T47D (cell line): ENCODE data around the gene SBF1.

Source experiments
- DNase-seq, 2 experiments: peaks; one replicate each; pipeline versions ENCODE4 v3.0.0 to v3.0.0-alpha.2; 2011 to 2012; ENCODE audit warnings: low read depth in 1 of 2, low spot score in 1 of 2
- JUND ChIP-seq: IDR thresholded peaks from 2 replicates; pipeline ENCODE4 v1.6.1; 2012; ENCODE audit warnings: low read depth
- in situ Hi-C: cut with HindIII; loops from 2 replicates; pipeline ENCODE4 v1.10.0; 2016; ENCODE audit warnings: low sequenced_read_pairs, low pct_unique_long_range_greater_than_20kb

The SBF1 gene

DNA sequence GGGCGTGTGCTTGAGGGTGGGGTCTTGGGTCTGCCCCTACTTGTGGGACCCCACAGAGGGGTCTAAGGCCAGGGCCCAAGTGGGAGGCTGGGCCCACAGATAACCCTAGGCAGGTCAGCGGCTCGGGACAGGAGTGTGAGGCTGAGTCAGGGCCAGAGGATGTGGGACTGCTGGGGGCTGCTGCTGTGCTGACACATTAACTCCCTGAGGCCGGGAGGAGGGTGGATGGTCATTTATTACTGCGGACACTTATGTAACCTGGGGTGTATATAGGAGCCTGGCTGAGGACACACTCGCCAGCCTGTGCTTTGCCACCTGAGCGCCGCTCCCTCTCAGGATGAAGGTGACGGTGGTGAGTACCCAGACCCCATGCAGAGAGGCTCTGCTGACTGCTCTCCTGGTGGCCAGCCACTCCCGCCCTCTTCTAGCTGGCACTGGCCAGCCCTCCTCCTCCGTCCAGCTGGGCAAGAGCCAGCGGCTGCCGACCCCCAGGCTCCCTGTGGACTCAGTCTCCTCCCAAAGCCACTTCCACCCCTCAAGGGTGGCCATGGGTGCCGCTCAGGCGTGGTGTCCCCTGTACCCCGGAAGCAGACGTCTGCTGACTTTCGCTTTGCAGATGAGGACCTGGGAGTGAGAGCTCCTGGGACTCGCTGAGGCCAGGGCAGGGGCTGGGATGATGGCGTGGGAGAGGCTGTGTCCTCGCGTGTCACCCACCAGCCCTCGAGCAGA, 11.9 kb upstream of the SBF1 start, which contains the start of gene MIOX:
MIOX (plus strand) TSS at position 299 of the 729 bp plus-strand sequence; CDS start at position 338, 39 bp downstream.
- in situ Hi-C loops, result no loop called here
- no peak for TF ChIP-seq JUND
- no peak for DNase-seq

- peak in 1 of 2 experiments; percentile 56 for DNase-seq
- no peak for TF ChIP-seq JUND
- in situ Hi-C loops, result no loop called here
These were observed 10.6 kb upstream of the SBF1 start for GRCh38 chr22:50485221-50486131.

DNA sequence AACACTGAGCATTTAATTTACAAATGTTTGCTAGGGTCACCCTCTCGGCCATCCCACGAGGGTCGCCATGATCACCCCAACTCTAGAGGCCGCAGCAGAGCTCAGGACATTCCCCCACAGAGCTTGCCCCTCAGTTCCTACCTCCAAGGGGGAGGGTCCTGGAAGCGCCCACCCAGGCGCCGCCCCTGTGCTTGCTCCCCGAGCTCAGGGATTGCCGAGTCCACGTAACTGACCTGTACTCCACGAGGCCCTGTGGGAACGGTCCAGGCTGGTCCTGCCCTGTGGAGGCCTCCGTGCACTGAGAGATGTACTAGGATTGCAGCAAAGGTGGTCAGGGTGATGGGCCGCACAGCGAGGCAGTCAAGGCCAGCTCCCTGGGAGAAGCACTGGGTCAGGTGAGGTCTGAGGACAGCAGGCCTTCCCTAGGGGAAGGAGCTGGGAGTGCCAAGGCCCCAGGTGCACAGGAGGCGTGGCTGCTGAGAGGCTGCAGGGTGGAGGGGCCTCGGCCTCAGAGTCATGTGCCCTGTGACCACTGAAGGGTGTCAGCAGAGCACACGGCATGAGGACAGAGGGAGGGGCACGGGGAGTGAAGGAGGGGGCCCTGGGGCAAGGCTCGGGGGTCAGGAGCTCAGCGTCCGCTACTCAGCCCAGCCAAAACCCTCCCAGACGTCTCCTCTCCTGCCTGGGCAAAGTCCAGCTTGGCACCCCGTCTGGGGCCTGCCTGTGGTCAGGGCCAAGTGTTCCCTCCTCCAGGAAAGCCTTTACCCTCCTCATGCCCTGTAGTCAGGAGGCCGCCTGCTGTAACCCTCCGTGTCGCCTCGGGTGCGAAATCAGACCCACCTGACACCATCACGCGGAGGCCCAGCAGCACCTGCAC, 9.4 kb upstream of the SBF1 start:
- TF ChIP-seq JUND, result no peak
- in situ Hi-C loops, result no loop called here
- DNase-seq, result no peak

GRCh38 chr22:50483556-50483955, 8.7 kb upstream of the SBF1 start:
- in situ Hi-C loops, result no loop called here
- no peak for DNase-seq
- TF ChIP-seq JUND, result no peak

DNA sequence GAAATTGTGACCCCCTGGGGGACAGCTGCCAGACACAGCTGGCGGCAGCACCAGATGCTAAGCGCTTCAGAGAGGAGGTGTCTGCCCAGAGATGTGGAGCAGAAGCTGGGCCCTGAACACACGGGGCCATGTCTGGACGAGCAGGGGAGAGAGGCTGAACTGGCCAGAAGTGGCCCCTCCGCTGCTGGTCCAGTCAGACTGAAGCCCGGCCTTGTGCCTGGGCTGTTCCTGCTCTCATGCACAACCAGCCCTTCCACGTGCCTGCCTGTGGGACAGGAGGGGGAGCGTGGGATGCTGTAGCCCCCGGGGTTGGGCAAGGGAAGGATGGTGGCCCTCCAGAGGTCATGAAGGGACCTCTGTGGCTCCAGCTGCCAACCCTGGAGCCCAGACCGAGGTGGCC, 8.3 kb upstream of the SBF1 start:
- DNase-seq, result no peak
- no peak for TF ChIP-seq JUND
- in situ Hi-C loops, result no loop called here

DNA sequence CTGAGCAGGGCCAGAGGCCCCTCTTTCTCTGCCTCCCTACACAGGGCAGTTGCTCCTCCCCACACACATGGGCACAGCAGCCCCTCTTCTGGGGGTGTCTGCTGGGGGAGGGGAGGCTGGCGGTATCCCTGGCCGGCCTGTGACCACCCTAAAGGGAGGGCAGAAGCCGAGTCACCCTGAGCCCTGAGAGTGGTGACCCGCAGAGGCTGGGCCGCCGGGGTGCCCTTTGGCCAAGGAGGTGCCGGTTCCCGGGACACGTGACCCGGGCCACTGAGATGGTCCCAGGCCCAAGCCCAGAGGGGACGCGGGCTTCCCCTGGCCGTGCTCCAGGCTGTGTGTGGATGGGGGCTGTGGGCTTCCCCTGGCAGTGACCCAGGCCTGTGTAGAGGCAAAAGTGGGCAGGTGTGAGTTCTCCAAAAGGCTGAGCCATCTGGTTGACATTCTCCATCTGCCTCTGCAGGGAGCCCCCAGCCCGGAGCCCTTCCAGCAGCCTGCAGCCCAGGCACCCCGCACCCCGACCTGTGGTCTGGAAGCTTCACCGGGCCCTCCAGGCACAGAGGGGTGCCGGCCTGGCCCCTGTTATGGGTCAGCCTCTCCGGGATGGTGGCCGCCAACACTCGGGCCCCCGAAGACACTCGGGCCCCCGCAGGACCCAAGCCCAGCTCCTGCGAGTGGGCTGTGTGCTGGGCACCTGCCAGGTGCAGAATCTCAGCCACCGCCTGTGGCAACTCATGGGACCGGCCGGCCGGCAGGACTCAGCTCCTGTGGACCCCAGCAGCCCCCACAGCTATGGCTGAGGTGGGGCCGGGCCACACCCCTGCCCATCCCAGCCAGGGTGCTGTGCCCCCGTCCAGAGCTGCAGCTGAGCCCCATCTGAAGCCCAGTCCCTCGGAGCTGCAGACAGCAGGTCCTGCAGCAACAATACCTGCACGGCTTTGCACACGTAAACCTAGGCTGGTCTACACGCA, 7.6 kb upstream of the SBF1 start:
- no peak for DNase-seq
- in situ Hi-C loops, result no loop called here
- no peak for TF ChIP-seq JUND

- in situ Hi-C loops, result no loop called here
- TF ChIP-seq JUND, result no peak
- DNase-seq, result peak; percentile 47 to 70
These were observed 6.7 kb upstream of the SBF1 start, which contains the start of gene ADM2 for GRCh38 chr22:50481440-50482106. ADM2 (plus strand) TSS chr22:50481543; CDS start chr22:50481848, 305 bp downstream.

GRCh38 chr22:50481045-50481439, 6.2 kb upstream of the SBF1 start:
- TF ChIP-seq JUND, result no peak
- DNase-seq, result no peak
- in situ Hi-C loops, result no loop called here

- TF ChIP-seq JUND, result no peak
- no peak for DNase-seq
- in situ Hi-C loops, result no loop called here
These were observed 4.9 kb upstream of the SBF1 start for GRCh38 chr22:50479721-50480120.

- DNase-seq, result no peak
- in situ Hi-C loops, result no loop called here
- TF ChIP-seq JUND, result no peak
These were observed 3.1 kb upstream of the SBF1 start for GRCh38 chr22:50477923-50478322.

- DNase-seq, result no peak
- in situ Hi-C loops, result no loop called here
- TF ChIP-seq JUND, result no peak
These were observed 2.0 kb upstream of the SBF1 start for GRCh38 chr22:50476868-50477267.
